CD4-positive, alpha-beta T cell (primary cell): ENCODE measurements around the gene ADAT3. TPM values are rescaled to one million over a fixed set of nuclear protein-coding genes. Genes with fewer than 3 reads are reported as not detected.
A peak's percentile ranks its signal among the peaks of the same experiment; 100 is the strongest.

Experiments
- ATAC-seq: fragments of 200-7000 bp; cut with Tn5 transposase; one replicate; pipeline ENCODE4 v1.10.0; 2022; ENCODE audit warnings: mild to moderate bottlenecking; ENCODE audit not compliant: poor library complexity
- CTCF ChIA-PET: fragments of 350-600 bp; sonication (Branson Sonifier 250); formaldehyde crosslinking; loops from one replicate; lab custom pipeline; 2021; ENCODE audit warnings: antibody characterized with exemption, inconsistent platforms; lab: Charles Lee
- POLR2A ChIA-PET: fragments of 350-600 bp; sonication (Branson Sonifier 250); formaldehyde crosslinking; loops from one replicate; lab custom pipeline; 2021; ENCODE audit warnings: antibody characterized with exemption, inconsistent platforms; lab: Charles Lee
- DNase-seq, 14 experiments: peaks; one replicate each; pipeline ENCODE4 v3.0.0-alpha.2; 2013 to 2020; ENCODE audit warnings: mixed read lengths in 2 of 14
- H3K27ac ChIP-seq, 2 donors: one replicate each; pipeline versions ENCODE4 v1.5.1 to v1.7.0; 2013; ENCODE audit warnings: low read length in 2 of 2, low read depth in 1 of 2, mild to moderate bottlenecking in 1 of 2
- H3K27me3 ChIP-seq, 2 experiments: 1 replicate in 1 of 2; 2 replicates in 1 of 2; pipeline versions ENCODE4 v1.6.1 to v1.7.0; 2013; ENCODE audit warnings: low read length in 2 of 2, control low read depth in 1 of 2, mild to moderate bottlenecking in 1 of 2, moderate library complexity in 1 of 2; ENCODE audit not compliant: insufficient read depth in 2 of 2, control insufficient read depth in 1 of 2
- H3K36me3 ChIP-seq: one replicate; pipeline ENCODE4 v1.6.1; 2013; ENCODE audit warnings: low read length, control low read depth; ENCODE audit not compliant: insufficient read depth
- H3K4me1 ChIP-seq: one replicate; pipeline ENCODE4 v1.6.1; 2013; ENCODE audit warnings: low read length, control low read depth; ENCODE audit not compliant: insufficient read depth
- H3K4me3 ChIP-seq: one replicate; pipeline ENCODE4 v1.5.1; 2013; ENCODE audit warnings: mild to moderate bottlenecking, low read length, moderate library complexity
- H3K9me3 ChIP-seq, 2 experiments: 1 replicate in 1 of 2; 2 replicates in 1 of 2; pipeline versions ENCODE4 v1.6.1 to v1.7.0; 2013; ENCODE audit warnings: low read length in 2 of 2, mild to moderate bottlenecking in 2 of 2, control low read depth in 1 of 2, moderate library complexity in 1 of 2; ENCODE audit not compliant: control insufficient read depth in 1 of 2, insufficient read depth in 1 of 2
- H3K27ac Mint-ChIP-seq: one replicate; pipeline ENCODE4 v1.8.0; 2020; ENCODE audit warnings: mixed read lengths
- H3K27me3 Mint-ChIP-seq: one replicate; pipeline ENCODE4 v1.8.0; 2021; ENCODE audit warnings: mixed read lengths
- H3K36me3 Mint-ChIP-seq: one replicate; pipeline ENCODE4 v1.8.0; 2021; ENCODE audit warnings: low read depth, mixed read lengths
- H3K4me1 Mint-ChIP-seq: one replicate; pipeline ENCODE4 v1.8.0; 2021; ENCODE audit warnings: low read depth, mixed read lengths
- H3K4me3 Mint-ChIP-seq: one replicate; pipeline ENCODE4 v1.8.0; 2020; ENCODE audit warnings: mild to moderate bottlenecking, mixed read lengths
- H3K9me3 Mint-ChIP-seq: one replicate; pipeline ENCODE4 v1.8.0; 2020; ENCODE audit warnings: mixed read lengths
- CTCF ChIP-seq: fragments of 200-600 bp; IDR thresholded peaks from one replicate; pipeline ENCODE4 v1.8.0; 2022; ENCODE audit warnings: antibody characterized with exemption, mild to moderate bottlenecking
- intact Hi-C, 2 experiments: fragments of 100-400 bp; cut with DNase I in 1 of 2; cut with micrococcal nuclease in 1 of 2; formaldehyde crosslinking; loops; one replicate each; pipeline versions ENCODE4 v1.15.1 to v1.9.0; 2023 to 2025; cut with DNase I, micrococcal nuclease
- total RNA-seq, 174 experiments: library from RNA in 2 of 174; stranded (reverse) in 2 of 174; gene quantifications; one replicate each; pipeline ENCODE4 v1.2.3 and lab custom pipeline; 2021 to 2026

The ADAT3 gene
- total RNA-seq, 2 experiments from 2014 or later = 7.9 to 8.2 TPM

GRCh38 chr19:1942934-1943555 lies 37.8 kb downstream of the ADAT3 start:
- Mint-ChIP-seq H3K36me3 (peaks cover 35% of the 10 kb centered on the region), H3K9me3 (no peaks in the 10 kb centered on the region), H3K27ac (peak overlapping the region; percentile 96), H3K27me3 (peaks cover 5% of the 10 kb centered on the region), H3K4me3 (peak overlapping the region; percentile 96), H3K4me1 (peaks cover 27% of the 10 kb centered on the region)
- H3K27ac ChIP-seq = peak overlapping the region; percentile 94 to 98
- no peaks in the 10 kb centered on the region for H3K27me3 ChIP-seq
- ChIA-PET CTCF (interaction anchor here (1.2 to 1.8 kb wide), 2 partner anchors 13 to 79 kb away, joined by 3 to 11 read pairs; no protein-coding TSS in a partner anchor), POLR2A (interaction anchor here (0.6 to 1.8 kb wide), 10 partner anchors 13 to 878 kb away, joined by 3 to 9 read pairs (median 4); no protein-coding TSS in a partner anchor)
- DNase-seq = peak in 5 of 14 experiments; percentile 22 to 65 (median 40)
- ATAC-seq = no peak
- H3K4me3 ChIP-seq = peak overlapping the region; percentile 97
- no peaks in the 10 kb centered on the region for H3K9me3 ChIP-seq
- TF ChIP-seq CTCF = no peak
- intact Hi-C loops = loop anchor here in 1 of 2 experiments (2.0 kb wide), 1 partner anchor 14 kb away; no protein-coding TSS in a partner anchor
- peaks cover 5% of the 10 kb centered on the region for H3K36me3 ChIP-seq
- peaks cover 65% of the 10 kb centered on the region for H3K4me1 ChIP-seq

- intact Hi-C loops = loop anchor here in 1 of 2 experiments (2.0 kb wide), 1 partner anchor 15 kb away; no protein-coding TSS in a partner anchor
- H3K27ac Mint-ChIP-seq = peak overlapping the region; percentile 96
- Histone ChIP-seq H3K36me3 (peaks cover 5% of the 10 kb centered on the region), H3K9me3 (no peaks in the 10 kb centered on the region), H3K27ac (peak overlapping the region; percentile 94 to 98), H3K4me3 (peak overlapping the region; percentile 97), H3K27me3 (no peaks in the 10 kb centered on the region), H3K4me1 (peaks cover 67% of the 10 kb centered on the region)
- no peak for TF ChIP-seq CTCF
- ChIA-PET CTCF (interaction anchor here (1.8 kb wide), 1 partner anchor 14 kb away, joined by 11 read pairs; no protein-coding TSS in a partner anchor), POLR2A (interaction anchor here (1.2 to 1.8 kb wide), 3 partner anchors 47 to 79 kb away, joined by 3 to 4 read pairs (median 4); no protein-coding TSS in a partner anchor)
- peaks cover 38% of the 10 kb centered on the region for H3K36me3 Mint-ChIP-seq
- ATAC-seq (no peak), DNase-seq (no peak)
- H3K4me3 Mint-ChIP-seq = peak overlapping the region; percentile 96
- peaks cover 30% of the 10 kb centered on the region for H3K4me1 Mint-ChIP-seq
- H3K9me3 Mint-ChIP-seq = no peaks in the 10 kb centered on the region
- peaks cover 5% of the 10 kb centered on the region for H3K27me3 Mint-ChIP-seq
Measured at GRCh38 chr19:1943661-1944087, 38.5 kb downstream of the ADAT3 start.

GRCh38 chr19:1944088-1944915 lies 39.1 kb downstream of the ADAT3 start:
- Mint-ChIP-seq H3K4me1 (peaks cover 36% of the 10 kb centered on the region), H3K27me3 (peaks cover 5% of the 10 kb centered on the region), H3K36me3 (peaks cover 44% of the 10 kb centered on the region), H3K9me3 (no peaks in the 10 kb centered on the region), H3K27ac (peak overlapping the region; percentile 79), H3K4me3 (peak overlapping the region; percentile 81)
- no peaks in the 10 kb centered on the region for H3K27me3 ChIP-seq
- no peak overlapping the region for H3K4me3 ChIP-seq
- no peak for TF ChIP-seq CTCF
- no peaks in the 10 kb centered on the region for H3K9me3 ChIP-seq
- DNase-seq (peak in 1 of 14 experiments; percentile 51), ATAC-seq (no peak)
- intact Hi-C loops = no loop called here
- H3K36me3 ChIP-seq = peaks cover 10% of the 10 kb centered on the region
- CTCF ChIA-PET = no interaction called here
- peaks cover 72% of the 10 kb centered on the region for H3K4me1 ChIP-seq
- H3K27ac ChIP-seq = peak overlapping the region; percentile 94 to 98
- POLR2A ChIA-PET = interaction anchor here (1.2 kb wide), 1 partner anchor 80 kb away, joined by 3 read pairs; no protein-coding TSS in a partner anchor
